ENCODE results near the gene BYSL.
A peak's percentile ranks its signal among the peaks of the same experiment; 100 is the strongest.

The BYSL gene

DNA sequence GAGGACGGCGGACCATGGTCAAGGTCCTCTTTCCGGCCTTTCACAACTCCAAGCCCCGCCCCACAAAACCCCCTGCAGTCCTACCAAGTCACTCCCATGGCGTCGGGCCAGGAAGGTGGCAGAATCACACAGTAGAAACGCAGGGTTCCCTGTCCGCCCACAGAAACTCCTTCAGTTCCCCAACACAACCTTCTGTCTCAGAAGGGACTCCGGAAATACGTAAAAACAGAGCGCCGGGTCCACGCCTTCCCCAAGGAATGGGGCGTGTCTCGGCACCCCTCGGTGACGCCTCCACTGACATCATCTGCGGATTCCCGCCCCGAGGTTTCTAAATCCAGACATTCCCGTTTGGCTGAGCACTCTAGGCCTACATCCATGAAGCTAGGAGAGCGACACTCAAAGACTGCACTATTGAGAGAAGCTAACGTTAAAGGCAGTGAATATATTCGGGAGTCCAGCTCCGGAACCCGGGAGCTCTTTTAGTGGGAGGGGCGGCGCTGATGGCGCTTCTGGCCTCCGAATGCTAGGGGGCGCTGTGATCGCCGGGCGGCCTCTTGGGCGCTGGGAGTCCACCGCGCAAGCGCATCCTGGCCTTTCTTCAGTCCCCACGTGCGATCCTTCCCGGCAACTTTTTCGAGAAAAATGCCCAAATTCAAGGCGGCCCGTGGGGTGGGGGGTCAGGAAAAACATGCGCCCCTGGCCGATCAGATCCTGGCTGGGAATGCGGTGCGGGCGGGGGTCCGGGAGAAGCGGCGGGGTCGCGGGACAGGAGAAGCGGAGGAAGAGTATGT lies at the start of gene BYSL, which contains the start of gene MED20:
BYSL (plus strand) TSS at position 579 of the 791 bp plus-strand sequence; CDS start at position 643, 64 bp downstream.
MED20 (minus strand) TSS at position 219 of the 791 bp plus-strand sequence; CDS start at position 98, 121 bp downstream.
- DNase-seq (ENCODE audit: low read depth), result peak; percentile 96

- DNase-seq (ENCODE audit: low read depth), result no peak
Observed at GRCh38 chr6:41871691-41872090, 49.6 kb upstream of the BYSL start.

- DNase-seq (ENCODE audit: low read depth), result no peak
Observed at GRCh38 chr6:41872147-41872546, 49.2 kb upstream of the BYSL start.

DNA sequence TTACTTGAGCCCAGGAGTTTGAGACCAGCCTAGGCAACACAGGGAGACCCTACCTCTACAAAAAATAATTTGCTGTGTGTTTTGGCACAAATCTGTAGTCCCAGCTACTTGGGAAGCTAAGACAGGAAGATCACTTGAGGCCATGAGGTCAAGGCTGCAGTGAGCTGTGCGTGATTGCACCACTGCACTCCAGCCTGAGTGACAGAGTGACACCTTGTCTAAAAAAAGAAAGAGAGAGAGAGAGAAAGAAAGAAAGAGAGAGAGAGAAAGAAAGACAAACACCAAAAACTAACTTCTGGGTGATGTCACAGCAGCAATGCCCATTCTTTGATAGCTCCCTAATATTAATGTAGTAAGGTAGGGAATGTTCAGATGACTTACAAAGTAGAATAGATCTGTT lies 46.6 kb upstream of the BYSL start:
- no peak for DNase-seq (ENCODE audit: low read depth)

GRCh38 chr6:41877051-41877680 lies 44.1 kb upstream of the BYSL start:
- no peak for DNase-seq (ENCODE audit: low read depth)

GRCh38 chr6:41878246-41878645 lies 43.1 kb upstream of the BYSL start:
- peak; percentile 73 for DNase-seq (ENCODE audit: low read depth)

GRCh38 chr6:41878961-41879405 lies 42.3 kb upstream of the BYSL start:
- DNase-seq (ENCODE audit: low read depth), result no peak

DNA sequence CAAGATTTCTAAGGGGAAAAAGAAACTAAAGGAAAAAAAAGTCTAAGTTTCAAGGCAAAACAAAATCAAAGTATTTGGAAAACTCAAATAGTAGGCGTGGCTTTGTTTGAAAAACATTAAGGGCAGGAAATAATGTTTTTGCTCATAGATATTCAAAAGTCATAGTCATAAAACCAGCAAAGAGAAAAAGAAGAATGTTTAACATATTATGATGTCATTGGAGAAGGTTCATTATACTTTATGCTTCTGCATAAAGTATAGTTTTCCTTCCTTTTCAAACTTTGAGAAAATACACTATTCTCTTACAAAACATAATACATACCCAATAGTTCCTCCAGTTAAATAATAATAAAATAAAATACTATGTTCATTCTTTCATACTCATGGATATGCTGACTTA lies 39.8 kb upstream of the BYSL start:
- no peak for DNase-seq (ENCODE audit: low read depth)

- DNase-seq (ENCODE audit: low read depth), result no peak
Observed at GRCh38 chr6:41884957-41885356, 36.3 kb upstream of the BYSL start.

GRCh38 chr6:41885930-41886329 lies 35.4 kb upstream of the BYSL start:
- DNase-seq (ENCODE audit: low read depth), result no peak

DNA sequence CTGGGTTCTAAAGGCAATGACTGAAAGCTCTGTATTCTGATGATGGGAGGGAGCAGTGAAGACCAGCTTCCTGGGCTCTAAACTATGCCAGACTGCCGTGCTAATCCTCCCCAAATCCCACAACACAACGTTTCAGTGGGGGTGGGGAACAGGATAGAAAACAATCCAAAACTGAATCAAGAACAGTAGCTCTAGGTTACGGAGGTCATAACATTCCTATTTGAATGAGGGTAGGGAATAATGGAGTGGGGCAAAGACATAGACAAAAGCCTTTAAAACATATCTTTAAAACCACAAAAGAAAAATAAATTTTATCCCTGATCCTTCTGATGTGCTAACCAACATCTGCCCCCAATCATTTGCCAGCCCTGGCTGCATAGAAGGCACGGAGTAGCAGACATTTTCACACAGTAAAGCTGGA lies 34.0 kb upstream of the BYSL start:
- DNase-seq (ENCODE audit: low read depth), result no peak

DNA sequence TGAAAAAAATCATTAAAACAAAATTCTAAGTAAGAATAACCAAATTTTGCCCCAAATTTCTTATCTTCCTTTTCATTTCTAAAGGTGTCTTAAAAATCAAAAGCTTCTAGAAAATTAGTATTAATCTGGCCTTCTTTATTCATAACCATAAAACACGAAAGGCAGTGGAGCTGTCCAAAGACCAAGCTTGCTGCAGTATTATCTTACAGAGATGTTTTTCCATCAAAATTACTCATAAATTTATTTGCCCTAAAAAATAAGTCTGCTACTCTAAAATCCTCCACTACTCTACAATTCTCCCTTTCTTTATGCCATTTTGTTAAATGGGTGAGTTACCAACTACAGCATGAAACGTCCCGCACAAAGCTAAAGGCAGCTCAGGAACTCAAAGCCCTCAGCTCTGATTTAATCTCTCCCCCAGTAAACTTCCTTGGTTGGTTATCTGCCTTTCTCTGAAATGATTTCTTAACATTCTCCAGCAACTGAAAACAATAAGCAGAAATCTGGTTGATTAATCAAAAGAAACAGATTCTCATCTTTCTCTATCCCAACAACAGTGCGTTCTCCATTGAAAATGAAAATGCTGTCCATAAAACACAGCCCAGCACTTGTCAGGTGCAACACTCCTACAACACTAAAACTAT lies 28.3 kb upstream of the BYSL start:
- no peak for DNase-seq (ENCODE audit: low read depth)

- no peak for DNase-seq (ENCODE audit: low read depth)
Observed at GRCh38 chr6:41894366-41895299, 26.7 kb upstream of the BYSL start.

DNA sequence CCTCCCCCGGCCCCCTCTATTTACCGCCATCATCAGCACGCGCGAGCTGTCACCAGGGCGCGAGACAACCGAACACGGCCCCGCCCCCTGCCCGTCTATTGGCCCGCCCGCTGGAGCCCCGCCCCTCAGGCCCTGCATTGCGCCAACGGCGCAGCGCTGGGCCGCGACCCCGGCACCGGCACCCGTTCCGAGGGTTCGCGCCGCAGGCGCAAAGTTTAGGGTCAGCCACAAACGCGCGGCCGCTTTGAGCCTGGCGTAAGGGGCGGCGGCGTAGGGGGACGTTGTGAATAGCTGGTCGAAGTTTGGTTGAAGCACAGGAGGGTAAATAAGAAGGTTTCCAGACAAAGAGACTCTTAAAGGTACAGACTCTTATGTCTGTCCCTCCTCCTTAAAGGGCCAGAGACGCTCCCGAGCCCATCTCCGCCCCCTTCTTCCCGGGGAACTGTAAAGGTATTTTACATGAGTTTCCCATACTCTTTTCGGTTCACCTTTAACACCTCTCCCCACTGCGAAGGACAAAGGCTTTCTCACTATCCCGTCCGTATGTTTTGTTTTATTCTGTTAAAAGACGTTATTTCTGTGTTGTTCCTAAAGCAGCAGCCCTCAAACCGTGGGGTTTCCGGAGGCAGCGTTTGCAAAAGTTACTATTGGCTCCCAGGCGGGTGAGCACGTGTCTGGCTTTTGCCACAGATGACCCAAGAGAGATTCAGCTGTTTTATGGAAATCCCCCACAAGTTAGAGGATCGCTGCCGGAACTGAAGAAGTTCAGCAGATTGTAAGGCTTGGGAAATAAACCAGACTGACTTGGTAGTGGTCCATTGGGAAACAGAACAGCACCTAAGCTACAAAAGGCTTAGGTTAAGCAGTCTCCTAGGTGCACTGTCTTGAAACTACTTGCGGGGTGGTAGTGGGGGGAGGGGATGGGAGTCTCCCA lies 25.7 kb upstream of the BYSL start, which contains the start of gene USP49:
USP49 (minus strand) TSS at position 76 of the 934 bp plus-strand sequence. CDS start 88,392 bp downstream, outside the sequence.
- DNase-seq (ENCODE audit: low read depth), result peak; percentile 62

GRCh38 chr6:41896281-41896680 lies 25.0 kb upstream of the BYSL start:
- DNase-seq (ENCODE audit: low read depth), result no peak

GRCh38 chr6:41900861-41901260 lies 20.4 kb upstream of the BYSL start:
- no peak for DNase-seq (ENCODE audit: low read depth)

DNA sequence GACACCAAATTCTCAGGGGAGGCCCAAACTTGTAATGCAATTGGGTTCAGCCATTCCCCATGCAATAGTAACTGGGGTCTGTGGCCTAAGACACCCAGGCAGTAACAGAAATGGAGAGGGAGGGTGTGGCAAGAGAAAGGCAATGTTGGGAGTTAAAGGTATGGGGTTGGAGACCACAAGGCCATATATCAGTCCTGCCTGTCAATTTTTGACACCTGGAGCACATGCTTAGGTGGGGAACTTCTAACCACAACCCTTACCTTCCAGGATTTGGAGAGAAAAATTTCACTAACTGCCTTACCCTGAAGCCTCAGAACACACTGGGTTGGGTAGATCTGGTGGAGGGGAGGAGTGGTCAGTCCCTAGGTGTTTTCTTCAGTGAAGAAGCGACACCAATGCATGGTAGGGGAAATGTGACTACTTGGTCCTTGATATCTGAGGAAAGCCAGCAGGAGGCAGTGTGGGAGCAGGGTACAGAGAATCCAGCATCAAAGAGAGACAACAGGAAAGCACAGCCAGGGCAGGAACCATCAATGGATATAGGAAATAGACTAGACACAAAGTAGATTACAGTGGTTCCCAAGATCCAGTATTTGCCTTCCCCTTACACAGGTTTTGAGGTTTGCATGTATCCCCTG lies 19.3 kb upstream of the BYSL start:
- DNase-seq (ENCODE audit: low read depth), result no peak

GRCh38 chr6:41909727-41910126 lies 11.6 kb upstream of the BYSL start:
- DNase-seq (ENCODE audit: low read depth), result no peak

- no peak for DNase-seq (ENCODE audit: low read depth)
Observed at GRCh38 chr6:41914343-41914742, 7.0 kb upstream of the BYSL start.
